Brain microvascular endothelial cell (primary cell): ENCODE data around the gene PRTN3.

Experiments used
- DNase-seq: peaks from one replicate; pipeline ENCODE4 v3.0.0-alpha.2; 2020
- H3K27ac ChIP-seq: fragments of 250-450 bp; sonication (Bioruptor Pico); 2 replicates; pipeline ENCODE4 v1.5.1; 2020; ENCODE audit warnings: mild to moderate bottlenecking, moderate library complexity
- H3K27me3 ChIP-seq: fragments of 250-450 bp; sonication (Bioruptor Pico); replicated peaks from 2 replicates; pipeline ENCODE4 v1.5.1; 2020; ENCODE audit warnings: mild to moderate bottlenecking
- H3K36me3 ChIP-seq: fragments of 250-450 bp; sonication (Bioruptor Pico); replicated peaks from 2 replicates; pipeline ENCODE4 v1.5.1; 2020; ENCODE audit warnings: mild to moderate bottlenecking
- H3K4me3 ChIP-seq: 2 replicates; pipeline ENCODE4 v1.5.1; 2011; ENCODE audit warnings: low read depth, mild to moderate bottlenecking, control low read depth, low read length, moderate library complexity
- CTCF ChIP-seq: IDR thresholded peaks from 2 replicates; pipeline ENCODE4 v1.5.1; 2011; ENCODE audit warnings: low read depth, mild to moderate bottlenecking, moderate library complexity, low read length, control low read depth, inconsistent platforms; ENCODE audit errors: missing control alignments
- in situ Hi-C: cut with HindIII; loops from 2 replicates; pipeline ENCODE4 v1.10.0; 2017; ENCODE audit warnings: low sequenced_read_pairs, low pct_ligation_motif_present

The PRTN3 gene

DNA sequence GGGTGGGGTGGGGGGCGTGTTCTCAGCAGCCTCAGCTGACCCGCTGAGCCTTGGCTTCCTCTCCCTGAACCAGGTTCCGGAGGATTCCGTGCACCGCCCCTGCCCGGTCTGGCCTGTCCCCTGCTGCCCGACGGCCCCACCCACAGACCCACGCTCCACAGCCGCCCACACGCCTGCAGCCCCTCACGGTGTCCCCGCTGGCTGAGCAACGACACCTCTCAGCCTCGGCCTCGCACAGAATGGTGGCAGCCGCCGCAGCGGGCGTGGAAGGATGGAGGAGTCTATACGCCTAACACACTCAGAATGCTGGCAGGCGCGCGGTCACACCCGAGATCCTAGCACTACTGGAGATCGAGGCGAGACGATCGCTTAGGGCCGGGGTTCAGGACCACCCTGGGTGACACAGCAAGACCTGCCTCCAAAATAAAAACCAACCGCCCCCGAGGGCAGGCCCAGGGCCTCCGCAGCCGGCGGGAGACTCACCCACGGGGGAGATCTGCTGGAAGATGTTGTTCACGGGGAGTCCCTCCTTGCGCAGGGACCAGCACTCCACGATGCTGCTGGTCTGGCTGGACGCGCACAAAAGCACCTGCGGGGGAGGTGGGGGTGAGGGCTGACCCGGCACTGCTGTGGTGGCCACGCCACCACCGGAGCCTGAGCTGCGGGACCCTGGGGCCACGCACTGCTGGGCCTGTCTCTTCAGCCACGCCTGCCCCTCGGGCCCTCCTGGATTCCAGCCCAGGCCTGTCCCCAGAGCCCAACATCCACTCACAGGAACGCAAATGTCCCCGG lies 43.8 kb downstream of the PRTN3 start:
- Histone ChIP-seq H3K4me3 (no peak overlapping the region), H3K36me3 (peaks cover 67% of the 10 kb centered on the region), H3K27ac (no peak overlapping the region), H3K27me3 (no peaks in the 10 kb centered on the region)
- DNase-seq, result no peak
- in situ Hi-C loops, result no loop called here
- no peak for TF ChIP-seq CTCF

GRCh38 chr19:885536-886224 lies 44.9 kb downstream of the PRTN3 start:
- in situ Hi-C loops, result no loop called here
- Histone ChIP-seq H3K27me3 (no peaks in the 10 kb centered on the region), H3K36me3 (peaks cover 74% of the 10 kb centered on the region), H3K27ac (no peak overlapping the region), H3K4me3 (no peak overlapping the region)
- no peak for TF ChIP-seq CTCF
- DNase-seq, result no peak

GRCh38 chr19:887072-887471 lies 46.3 kb downstream of the PRTN3 start:
- no peak overlapping the region for H3K27ac ChIP-seq
- DNase-seq, result peak; percentile 22
- in situ Hi-C loops, result no loop called here
- no peak overlapping the region for H3K4me3 ChIP-seq
- peaks cover 66% of the 10 kb centered on the region for H3K36me3 ChIP-seq
- H3K27me3 ChIP-seq, result no peaks in the 10 kb centered on the region
- no peak for TF ChIP-seq CTCF

DNA sequence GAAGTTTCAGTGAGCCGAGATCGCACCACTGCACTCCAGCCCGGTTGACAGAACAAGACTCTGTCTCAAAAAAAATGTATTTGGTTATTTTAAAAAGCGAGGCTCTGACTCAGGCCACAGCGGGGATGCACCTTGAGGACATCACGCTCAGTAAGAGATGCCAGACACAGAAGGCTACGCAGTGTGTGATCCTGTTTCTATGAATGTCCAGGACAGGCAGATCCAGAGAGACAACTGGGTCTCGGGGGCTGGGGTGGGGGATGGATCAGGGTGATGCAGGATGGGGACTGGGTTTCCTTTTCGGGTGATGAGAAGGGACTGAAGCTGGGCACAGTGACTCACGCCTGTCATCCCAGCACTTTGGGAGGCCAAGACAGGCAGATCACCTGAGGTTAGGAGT lies 46.8 kb downstream of the PRTN3 start:
- Histone ChIP-seq H3K36me3 (peaks cover 62% of the 10 kb centered on the region), H3K4me3 (no peak overlapping the region), H3K27ac (no peak overlapping the region), H3K27me3 (no peaks in the 10 kb centered on the region)
- no peak for TF ChIP-seq CTCF
- no peak for DNase-seq
- in situ Hi-C loops, result no loop called here

DNA sequence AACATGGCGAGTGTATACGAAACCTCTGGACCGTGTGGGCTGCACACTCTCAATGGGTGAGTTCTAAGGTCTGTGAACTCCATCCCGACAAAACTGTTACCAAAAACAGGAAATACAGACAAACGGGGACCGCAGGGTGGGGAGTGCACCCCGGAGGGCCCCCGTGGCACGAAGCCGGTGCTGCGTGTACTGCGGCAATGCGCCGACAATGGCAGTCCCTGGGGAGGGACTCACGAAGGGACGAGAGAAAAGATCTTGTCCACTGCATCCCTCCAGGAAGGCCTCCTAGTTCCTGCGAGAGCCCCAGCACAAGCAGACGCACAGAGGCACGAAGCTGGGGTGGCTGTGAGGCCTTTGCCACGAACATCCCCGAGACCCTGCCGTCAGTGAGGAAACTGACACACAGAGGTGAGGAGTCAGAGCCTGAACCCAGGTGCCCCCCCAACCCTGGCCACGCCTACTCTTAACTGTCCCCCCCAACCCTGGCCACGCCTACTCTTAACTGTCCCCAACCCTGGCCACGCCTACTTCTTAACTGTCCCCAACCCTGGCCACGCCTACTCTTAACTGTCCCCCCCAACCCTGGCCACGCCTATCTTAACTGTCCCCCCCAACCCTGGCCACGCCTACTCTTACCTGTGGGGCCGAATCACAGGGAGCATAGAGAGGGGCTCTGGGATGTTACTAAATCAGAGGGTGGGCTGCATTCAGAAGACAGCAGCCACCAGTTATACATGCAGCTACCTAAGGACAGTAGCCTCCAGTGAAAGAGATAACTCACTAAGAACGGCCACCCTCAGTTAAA lies 48.0 kb downstream of the PRTN3 start:
- no peak overlapping the region for H3K27ac ChIP-seq
- H3K4me3 ChIP-seq, result no peak overlapping the region
- H3K27me3 ChIP-seq, result no peaks in the 10 kb centered on the region
- DNase-seq, result no peak
- in situ Hi-C loops, result no loop called here
- H3K36me3 ChIP-seq, result peaks cover 55% of the 10 kb centered on the region
- no peak for TF ChIP-seq CTCF
